Measurements from ENCODE around the gene BFSP1.

The BFSP1 gene

DNA sequence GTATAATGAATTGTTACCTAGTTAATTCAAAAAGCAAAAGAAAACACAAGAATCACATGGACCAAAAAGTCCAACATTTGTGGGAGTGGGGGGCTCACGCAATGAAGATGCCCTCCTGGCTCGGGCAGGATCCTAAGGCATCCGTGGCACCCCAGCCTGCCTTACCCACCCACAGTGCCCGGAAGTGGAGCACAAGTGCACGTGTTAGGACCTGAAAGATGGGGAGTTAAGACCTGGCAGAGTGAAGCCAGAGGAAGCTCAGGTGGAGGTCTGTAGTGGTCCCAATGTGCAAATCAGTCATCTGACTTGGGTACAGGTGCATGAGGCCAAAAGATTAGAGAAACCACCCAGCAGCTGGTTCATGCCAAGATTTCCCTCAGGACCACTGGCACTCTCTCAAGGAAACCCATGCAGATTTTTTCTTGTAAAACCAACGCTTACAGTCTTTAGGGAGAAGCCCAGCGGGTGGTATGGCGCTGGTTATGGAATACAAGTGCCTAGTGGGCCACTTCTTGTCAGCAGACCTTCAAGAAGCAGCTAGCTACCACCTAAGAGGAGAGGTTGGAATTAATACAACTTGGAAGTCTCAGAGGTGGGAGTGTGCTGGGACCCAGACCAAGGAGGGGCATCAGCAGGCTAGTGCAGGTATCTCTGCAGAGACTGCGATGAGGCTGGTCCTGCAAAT is 42.1 kb downstream of the BFSP1 start:
- TF ChIP-seq GATA2 (IDR thresholded peaks at IDR 0.05; ENCODE audit: low read depth, low read length) (no peak), GATA3 (IDR thresholded peaks at IDR 0.05; ENCODE audit: low read depth, low read length) (no peak)

DNA sequence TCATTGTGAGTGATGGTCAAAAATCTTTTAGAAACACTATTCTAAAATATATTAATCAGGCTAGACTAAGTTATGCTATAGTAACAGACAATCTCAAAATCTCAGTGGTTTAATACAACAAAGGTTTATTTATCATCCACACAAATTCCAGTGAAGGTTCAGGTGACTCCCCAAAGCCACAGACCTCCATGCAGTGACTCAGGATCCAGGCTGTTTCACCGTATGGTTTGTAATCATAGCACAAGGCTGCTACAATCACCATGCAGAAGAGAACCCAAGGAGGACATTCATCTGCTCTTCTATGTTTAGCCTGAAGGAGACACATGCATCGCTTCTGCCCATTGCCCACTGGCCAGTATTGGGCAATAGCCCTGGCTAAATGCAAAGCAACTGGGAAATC is 46.2 kb downstream of the BFSP1 start:
- TF ChIP-seq GATA3 (IDR thresholded peaks at IDR 0.05; ENCODE audit: low read depth, low read length) = no peak
- no peak for TF ChIP-seq GATA2 (IDR thresholded peaks at IDR 0.05; ENCODE audit: low read depth, low read length)

DNA sequence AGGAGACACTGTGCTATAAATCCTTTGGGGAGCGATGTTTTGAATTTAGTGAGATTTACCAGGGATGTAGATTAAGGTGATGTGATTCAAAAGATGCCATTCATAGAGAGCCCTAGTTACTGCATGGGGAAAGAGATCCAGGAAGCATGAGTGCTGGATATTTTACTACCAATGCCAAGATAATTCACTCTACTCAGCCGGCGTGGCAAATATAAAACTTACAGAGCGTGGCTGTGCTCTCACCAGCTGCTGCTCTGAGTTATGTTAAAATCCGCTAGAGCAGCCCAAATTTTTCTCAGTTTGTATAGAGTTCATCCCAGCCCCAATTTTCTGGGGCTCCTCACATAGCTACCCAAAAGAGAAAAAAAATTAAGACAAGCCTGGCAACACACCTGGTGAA is 48.6 kb downstream of the BFSP1 start:
- TF ChIP-seq GATA2 (IDR thresholded peaks at IDR 0.05; ENCODE audit: low read depth, low read length) (no peak), GATA3 (IDR thresholded peaks at IDR 0.05; ENCODE audit: low read depth, low read length) (no peak)

DNA sequence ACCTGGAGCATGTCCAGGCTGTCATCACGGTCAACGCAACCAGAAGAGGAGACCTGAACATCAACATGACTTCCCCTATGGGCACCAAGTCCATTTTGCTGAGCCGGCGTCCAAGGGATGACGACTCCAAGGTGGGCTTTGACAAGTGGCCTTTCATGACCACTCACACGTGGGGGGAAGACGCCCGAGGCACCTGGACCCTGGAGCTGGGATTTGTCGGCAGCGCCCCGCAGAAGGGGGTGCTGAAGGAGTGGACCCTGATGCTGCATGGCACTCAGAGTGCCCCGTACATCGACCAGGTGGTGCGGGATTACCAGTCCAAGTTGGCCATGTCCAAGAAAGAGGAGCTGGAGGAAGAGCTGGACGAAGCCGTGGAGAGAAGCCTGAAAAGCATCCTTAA is 49.5 kb downstream of the BFSP1 start:
- no peak for TF ChIP-seq GATA2 (IDR thresholded peaks at IDR 0.05; ENCODE audit: low read depth, low read length)
- TF ChIP-seq GATA3 (IDR thresholded peaks at IDR 0.05; ENCODE audit: low read depth, low read length) = no peak

DNA sequence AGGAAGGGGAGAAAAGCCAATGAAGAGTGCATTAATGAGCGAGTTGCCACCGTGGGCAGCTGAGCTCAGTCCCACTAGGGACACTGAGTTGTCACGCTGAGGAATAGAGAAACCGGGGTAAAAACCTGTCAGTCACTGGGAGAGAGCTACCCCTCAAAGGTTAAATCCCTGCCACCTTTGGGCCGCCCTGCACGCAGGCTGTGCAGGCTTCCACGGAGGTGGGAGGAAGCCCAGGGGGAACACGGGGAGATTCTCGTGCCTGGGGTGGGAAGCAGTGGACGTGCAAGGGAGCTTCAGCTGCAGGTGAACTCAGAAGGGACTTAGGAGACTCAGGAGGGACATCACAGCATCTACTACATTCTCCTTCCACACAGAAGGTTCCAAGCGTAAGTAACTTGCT is 50.5 kb downstream of the BFSP1 start:
- TF ChIP-seq GATA2 (IDR thresholded peaks at IDR 0.05; ENCODE audit: low read depth, low read length) (no peak), GATA3 (IDR thresholded peaks at IDR 0.05; ENCODE audit: low read depth, low read length) (no peak)

DNA sequence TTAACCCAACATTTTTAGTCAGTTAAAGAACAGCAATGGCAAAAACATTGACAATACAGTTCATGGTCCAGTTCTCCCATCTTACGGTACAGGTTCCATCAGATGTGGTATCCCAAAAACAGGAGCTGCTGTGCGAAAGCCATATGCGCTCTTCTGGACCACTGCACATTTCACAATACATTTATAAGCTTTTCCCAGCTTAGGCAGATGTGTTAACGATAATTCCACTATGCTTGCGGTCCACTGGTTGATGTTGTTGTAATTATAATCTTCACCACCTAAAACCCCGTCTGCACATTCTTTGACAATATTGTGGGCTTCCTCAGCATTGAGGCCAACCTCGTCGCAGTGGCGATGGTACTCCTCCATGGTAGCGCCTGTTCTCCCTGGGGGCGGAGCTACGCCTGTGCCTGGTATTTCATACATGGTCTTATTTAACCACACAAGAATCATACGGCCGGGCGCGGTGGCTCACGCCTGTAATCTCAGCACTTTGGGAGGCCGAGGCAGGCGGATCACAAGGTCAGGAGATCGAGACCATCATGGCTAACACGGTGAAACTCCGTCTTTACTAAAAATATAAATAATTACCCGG is 52.0 kb downstream of the BFSP1 start:
- TF ChIP-seq GATA2 (IDR thresholded peaks at IDR 0.05; ENCODE audit: low read depth, low read length) (no peak), GATA3 (IDR thresholded peaks at IDR 0.05; ENCODE audit: low read depth, low read length) (no peak)

DNA sequence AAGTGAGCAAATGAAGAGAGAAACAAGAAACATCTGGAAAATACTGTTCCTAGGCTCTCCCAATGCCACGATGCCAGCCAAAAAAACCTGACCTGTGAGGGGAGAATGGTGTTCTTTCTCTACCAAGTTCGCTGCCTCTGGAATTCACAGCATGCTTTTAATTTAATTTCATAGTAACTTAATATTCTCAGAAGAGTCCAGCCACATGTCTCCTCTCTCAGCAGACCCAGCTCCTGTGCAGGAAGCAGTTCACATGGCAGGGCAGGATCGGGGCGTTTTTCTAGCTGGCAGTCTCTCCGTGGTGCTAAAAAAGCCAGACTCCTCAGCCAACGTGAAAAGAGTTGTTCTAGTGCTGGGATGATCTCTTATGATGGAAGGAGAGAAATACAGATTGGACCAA is 57.5 kb downstream of the BFSP1 start:
- TF ChIP-seq GATA2 (IDR thresholded peaks at IDR 0.05; ENCODE audit: low read depth, low read length) (no peak), GATA3 (IDR thresholded peaks at IDR 0.05; ENCODE audit: low read depth, low read length) (no peak)

DNA sequence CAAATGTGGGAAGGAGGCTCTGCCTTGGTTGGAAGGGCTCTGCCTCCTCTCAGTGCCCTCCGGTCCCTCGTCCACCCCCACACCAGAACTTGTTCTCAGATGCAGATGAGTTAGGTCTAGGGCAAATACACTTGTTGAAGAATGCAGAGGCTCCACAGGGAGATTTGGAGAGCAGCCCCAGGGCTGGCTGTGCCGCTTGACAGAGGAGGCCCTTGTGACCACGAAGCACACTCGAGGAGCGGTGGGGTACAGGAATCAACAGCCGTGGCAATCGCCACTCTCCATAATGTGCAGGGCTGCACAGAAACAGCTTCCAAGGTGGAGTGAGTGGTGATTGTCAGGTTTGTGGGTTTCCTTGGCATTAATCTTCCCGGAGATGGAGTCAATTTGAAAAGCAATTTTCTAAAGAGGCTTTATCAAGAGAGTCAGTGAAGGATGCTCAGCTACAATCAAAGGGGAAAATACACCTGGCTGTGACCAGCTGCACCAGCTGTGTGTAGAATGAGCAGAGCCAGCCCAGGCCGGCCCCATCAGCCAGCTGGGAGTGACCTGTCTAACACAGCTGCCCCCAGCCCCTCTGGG is 59.5 kb downstream of the BFSP1 start:
- TF ChIP-seq GATA2 (IDR thresholded peaks at IDR 0.05; ENCODE audit: low read depth, low read length) = no peak
- TF ChIP-seq GATA3 (IDR thresholded peaks at IDR 0.05; ENCODE audit: low read depth, low read length) = no peak

DNA sequence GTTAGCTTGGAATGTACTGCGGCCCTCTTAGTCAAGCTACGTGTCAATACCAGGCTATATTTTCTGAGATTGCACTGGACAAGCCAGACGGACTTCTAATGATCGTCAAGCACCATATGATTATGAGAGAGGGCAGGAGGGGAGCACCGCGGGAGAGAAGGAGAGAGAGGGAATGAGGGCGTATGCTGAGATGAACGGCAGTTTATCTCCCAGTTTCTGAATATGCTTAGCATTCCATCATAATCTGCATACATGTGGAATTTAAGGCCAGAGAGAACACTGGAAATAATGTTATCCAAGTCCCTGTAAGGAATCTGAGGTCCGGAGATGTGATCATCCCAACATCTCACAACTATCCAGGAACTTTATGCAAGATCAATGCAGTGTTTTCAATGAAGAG is 60.2 kb downstream of the BFSP1 start:
- TF ChIP-seq GATA2 (IDR thresholded peaks at IDR 0.05; ENCODE audit: low read depth, low read length) = no peak
- TF ChIP-seq GATA3 (IDR thresholded peaks at IDR 0.05; ENCODE audit: low read depth, low read length) = no peak

DNA sequence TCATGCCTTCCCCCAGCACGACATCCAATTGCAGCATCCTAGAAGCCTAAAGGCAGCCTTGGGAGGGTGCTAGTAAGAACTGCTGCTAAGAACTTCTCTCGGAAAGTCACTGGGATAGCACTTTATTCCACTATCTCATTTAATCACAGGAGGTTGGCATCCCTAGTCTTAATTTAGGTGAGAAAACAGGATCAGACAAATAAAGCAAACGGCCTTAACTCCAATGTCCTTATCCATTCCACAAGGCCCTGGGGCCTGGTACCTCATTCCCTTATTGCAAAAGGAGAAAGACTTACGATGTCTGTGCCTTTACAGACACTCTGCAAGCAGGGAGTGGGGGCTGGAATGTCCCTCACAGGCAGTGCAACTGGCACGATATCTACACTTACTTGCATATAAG is 60.7 kb downstream of the BFSP1 start:
- TF ChIP-seq GATA3 (IDR thresholded peaks at IDR 0.05; ENCODE audit: low read depth, low read length) (no peak), GATA2 (IDR thresholded peaks at IDR 0.05; ENCODE audit: low read depth, low read length) (no peak)

DNA sequence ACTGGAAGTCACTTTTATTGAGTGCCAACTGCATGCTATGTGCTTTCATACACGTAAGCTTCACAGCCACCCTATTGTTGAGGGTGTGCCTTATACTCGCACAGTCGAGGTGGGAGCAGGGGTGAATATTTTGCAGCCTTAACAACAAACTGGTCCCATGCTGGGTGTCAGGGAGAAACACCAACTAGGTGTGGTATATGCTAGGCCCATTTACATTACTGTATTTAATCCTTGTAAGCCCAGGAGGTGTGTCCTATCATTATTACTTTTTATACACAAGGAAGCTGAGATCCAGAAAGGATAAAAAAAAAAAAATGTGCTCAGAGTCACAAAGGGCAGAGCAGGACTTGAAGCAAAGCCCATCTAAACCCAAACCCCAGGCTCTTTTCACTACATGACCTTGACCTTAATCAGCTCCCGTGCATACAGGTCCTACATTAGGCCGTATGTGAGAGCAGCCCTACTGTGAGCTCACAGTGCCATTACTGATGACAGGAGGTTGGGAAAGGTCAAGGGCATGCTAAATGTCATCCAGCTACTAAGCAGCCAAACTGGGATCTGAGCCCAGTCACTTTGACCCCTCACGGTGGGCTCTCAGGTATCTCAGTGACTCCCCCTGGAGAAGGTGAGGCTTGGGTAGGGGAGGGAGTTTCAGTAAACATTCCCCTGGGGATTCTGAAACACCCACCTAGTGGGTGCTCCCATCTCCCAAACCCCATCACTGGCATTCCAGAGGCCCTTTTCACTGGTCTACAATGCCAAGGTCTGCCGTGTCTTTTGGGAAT is 61.7 kb downstream of the BFSP1 start:
- TF ChIP-seq GATA3 (IDR thresholded peaks at IDR 0.05; ENCODE audit: low read depth, low read length) (no peak), GATA2 (IDR thresholded peaks at IDR 0.05; ENCODE audit: low read depth, low read length) (no peak)

DNA sequence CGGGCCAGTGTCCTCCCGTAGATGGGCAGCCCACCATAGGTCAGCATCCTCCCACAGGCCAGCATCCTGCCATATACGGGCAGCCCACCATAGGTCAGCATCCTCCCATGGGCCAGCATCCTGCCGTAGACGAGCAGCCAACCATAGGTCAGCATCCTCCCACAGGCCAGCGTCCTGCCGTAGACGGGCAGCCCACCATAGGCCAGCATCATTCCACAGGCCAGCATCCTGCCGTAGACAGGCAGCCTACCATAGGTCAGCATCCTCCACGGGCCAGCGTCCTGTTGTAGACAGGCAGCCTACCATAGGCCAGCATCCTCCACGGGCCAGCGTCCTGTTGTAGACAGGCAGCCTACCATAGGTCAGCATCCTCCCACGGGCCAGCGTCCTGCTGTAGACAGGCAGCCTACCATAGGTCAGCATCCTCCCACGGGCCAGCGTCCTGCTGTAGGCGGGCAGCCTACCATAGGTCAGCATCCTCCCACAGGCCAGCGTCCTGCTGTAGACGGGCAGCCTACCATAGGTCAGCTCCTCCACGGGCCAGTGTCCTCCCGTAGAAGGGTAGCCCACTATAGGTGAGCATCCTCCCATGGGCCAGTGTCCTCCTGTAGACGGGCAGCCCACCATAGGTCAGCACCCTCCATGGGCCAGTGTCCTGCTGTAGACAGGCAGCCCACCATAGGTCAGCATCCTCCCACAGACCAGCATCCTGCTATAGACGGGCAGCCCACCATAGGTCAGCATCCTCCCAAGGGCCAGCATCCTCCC is 62.9 kb downstream of the BFSP1 start:
- TF ChIP-seq GATA2 (IDR thresholded peaks at IDR 0.05; ENCODE audit: low read depth, low read length) (no peak), GATA3 (IDR thresholded peaks at IDR 0.05; ENCODE audit: low read depth, low read length) (no peak)

DNA sequence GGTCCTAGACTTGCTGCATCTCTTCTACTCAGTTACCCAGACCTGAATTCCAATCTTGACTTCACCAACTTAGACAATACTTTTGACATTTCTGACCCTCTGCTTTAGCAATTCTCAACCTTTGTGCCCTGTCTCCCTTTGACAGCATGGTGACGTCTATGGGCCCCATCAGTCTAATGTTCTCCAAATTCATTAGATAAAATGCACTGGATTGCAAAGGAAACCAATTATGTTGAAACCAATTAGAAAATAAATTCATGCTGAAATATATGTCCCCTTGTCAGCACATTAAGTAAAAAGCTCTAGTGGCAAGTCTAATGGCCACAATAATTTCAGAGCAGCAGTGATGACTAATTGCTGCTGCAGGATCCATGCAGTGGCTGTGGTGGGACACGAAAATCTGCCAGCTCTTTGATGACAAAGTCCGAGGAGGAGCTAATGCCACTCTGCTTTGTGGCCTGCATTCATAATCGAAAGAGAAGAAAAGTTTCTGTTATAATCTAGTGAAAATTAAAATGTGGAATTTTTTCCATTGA is 64.0 kb downstream of the BFSP1 start:
- TF ChIP-seq GATA3 (IDR thresholded peaks at IDR 0.05; ENCODE audit: low read depth, low read length) (no peak), GATA2 (IDR thresholded peaks at IDR 0.05; ENCODE audit: low read depth, low read length) (no peak)

DNA sequence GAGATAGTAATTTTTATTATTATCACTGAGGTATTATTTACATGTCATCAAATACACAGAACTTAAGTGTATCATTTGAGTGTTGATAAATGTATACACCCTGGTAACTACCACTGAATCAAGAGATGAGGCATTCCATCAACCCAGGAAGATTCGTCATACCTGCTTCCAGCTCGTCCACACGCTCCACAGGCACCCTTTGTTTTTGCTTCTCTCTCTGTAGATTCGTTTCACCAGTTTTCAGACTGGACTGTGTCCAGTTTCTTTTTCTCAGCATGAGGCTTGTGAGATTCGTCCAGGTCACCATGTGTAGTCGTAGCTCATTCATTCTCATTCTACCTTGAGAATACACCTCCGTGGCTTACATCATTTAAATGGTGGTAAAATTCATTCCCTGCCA is 64.5 kb downstream of the BFSP1 start:
- TF ChIP-seq GATA3 (IDR thresholded peaks at IDR 0.05; ENCODE audit: low read depth, low read length) = no peak
- TF ChIP-seq GATA2 (IDR thresholded peaks at IDR 0.05; ENCODE audit: low read depth, low read length) = no peak

All from SH-SY5Y (cell line).